Left renal cortex interstitium (tissue), 4 donors: Measurements from ENCODE around the gene MICU2. TPM values are rescaled to one million over a fixed set of nuclear protein-coding genes. Genes with fewer than 3 reads are reported as not detected.

Experiments
- polyA plus RNA-seq, 4 donors: library from polyadenylated mRNA; unstranded; fragments of 120-200 nt; gene quantifications; one replicate each; pipeline ENCODE4 v1.2.1, GENCODE V29; 2013; ENCODE audit not compliant: insufficient read length in 4 of 4

MICU2 gene
- polyA plus RNA-seq, 4 donors = 83.6 to 126 (median 102) TPM

Other genes starting within 250 kb of the MICU2 start
- 10 to 100 TPM; 66.6 to 90.6 (median 80.2) TPM for gene ZDHHC20, start 144.9 kb downstream of the MICU2 start, polyA plus RNA-seq
- 10 to 100 TPM; 12.4 to 37.2 (median 18.9) TPM for gene FGF9, start 66.9 kb upstream of the MICU2 start, polyA plus RNA-seq